SK-N-SH treated with all-trans-retinoic acid at 6 μM for 48 hours (cell line): Measurements from ENCODE around the gene AP3S2.

ENCODE experiments used
- ATAC-seq: fragments of 200-7000 bp; cut with Tn5 transposase; 3 replicates; pipeline ENCODE4 v1.9.1; 2020; ENCODE audit warnings: mild to moderate bottlenecking, moderate library complexity
- ARNTL ChIP-seq: fragments of 450-650 bp; formaldehyde crosslinking; IDR thresholded peaks from 2 replicates; pipeline ENCODE4 v1.5.0; 2020; ENCODE audit warnings: low read depth, mild to moderate bottlenecking, moderate library complexity, borderline replicate concordance
- BACH2 ChIP-seq: fragments of 250-450 bp; sonication (Bioruptor Pico); IDR thresholded peaks from 2 replicates; pipeline ENCODE4 v1.9.0; 2021; ENCODE audit warnings: mild to moderate bottlenecking, borderline replicate concordance
- CREB5 ChIP-seq: fragments of 250-450 bp; sonication (Bioruptor Pico); IDR thresholded peaks from 2 replicates; pipeline ENCODE4 v1.5.1; 2020; ENCODE audit warnings: low read depth, mild to moderate bottlenecking, moderate library complexity
- CSDC2 ChIP-seq: fragments of 250-450 bp; sonication (Bioruptor Pico); IDR thresholded peaks from 2 replicates; pipeline ENCODE4 v1.5.0; 2020; ENCODE audit warnings: mild to moderate bottlenecking, moderate library complexity
- CSRNP3 ChIP-seq: fragments of 250-450 bp; sonication (Bioruptor Pico); IDR thresholded peaks from 2 replicates; pipeline ENCODE4 v1.5.1; 2021; ENCODE audit warnings: mild to moderate bottlenecking, moderate library complexity
- GLIS3 ChIP-seq: fragments of 250-450 bp; sonication (Bioruptor Pico); IDR thresholded peaks from 2 replicates; pipeline ENCODE4 v1.5.0; 2020; ENCODE audit warnings: mild to moderate bottlenecking, moderate library complexity
- ISL1 ChIP-seq: fragments of 250-450 bp; sonication (Bioruptor Pico); IDR thresholded peaks from 2 replicates; pipeline ENCODE4 v2.1.2; 2022; ENCODE audit warnings: mild to moderate bottlenecking, moderate library complexity
- PATZ1 ChIP-seq: fragments of 250-450 bp; sonication (Bioruptor Pico); IDR thresholded peaks from 2 replicates; pipeline ENCODE4 v1.8.0; 2020; ENCODE audit warnings: mild to moderate bottlenecking, moderate library complexity, borderline replicate concordance
- POU6F1 ChIP-seq: fragments of 250-450 bp; sonication (Bioruptor Pico); IDR thresholded peaks from 2 replicates; pipeline ENCODE4 v1.8.0; 2021; ENCODE audit warnings: low read depth, mild to moderate bottlenecking, moderate library complexity, borderline replicate concordance
- PPARA ChIP-seq: fragments of 250-450 bp; sonication (Bioruptor Pico); IDR thresholded peaks from 2 replicates; pipeline ENCODE4 v1.5.0; 2020; ENCODE audit warnings: mild to moderate bottlenecking, borderline replicate concordance
- RARB ChIP-seq: fragments of 250-450 bp; sonication (Bioruptor Pico); IDR thresholded peaks from 2 replicates; pipeline ENCODE4 v1.8.0; 2021; ENCODE audit warnings: mild to moderate bottlenecking, moderate library complexity
- SNAI2 ChIP-seq: fragments of 250-450 bp; sonication (Bioruptor Pico); IDR thresholded peaks from 2 replicates; pipeline ENCODE4 v1.5.0; 2020; ENCODE audit warnings: mild to moderate bottlenecking, moderate library complexity
- TCF4 ChIP-seq: fragments of 250-450 bp; sonication (Bioruptor Pico); IDR thresholded peaks from 2 replicates; pipeline ENCODE4 v1.8.0; 2021; ENCODE audit warnings: mild to moderate bottlenecking, moderate library complexity, borderline replicate concordance
- TOX ChIP-seq: fragments of 250-450 bp; sonication (Bioruptor Pico); IDR thresholded peaks from 2 replicates; pipeline ENCODE4 v1.8.0; 2021; ENCODE audit warnings: mild to moderate bottlenecking, moderate library complexity, borderline replicate concordance
- TSHZ2 ChIP-seq: fragments of 250-450 bp; sonication (Bioruptor Pico); IDR thresholded peaks from 2 replicates; pipeline ENCODE4 v1.5.0; 2020; ENCODE audit warnings: mild to moderate bottlenecking, moderate library complexity
- ZC3H10 ChIP-seq: fragments of 250-450 bp; sonication (Bioruptor Pico); IDR thresholded peaks from 2 replicates; pipeline ENCODE4 v1.5.1; 2021; ENCODE audit warnings: mild to moderate bottlenecking, moderate library complexity
- ZFP3 ChIP-seq: fragments of 250-450 bp; sonication (Bioruptor Pico); IDR thresholded peaks from 2 replicates; pipeline ENCODE4 v1.5.0; 2020; ENCODE audit warnings: mild to moderate bottlenecking, moderate library complexity
- ZNF565 ChIP-seq: fragments of 450-650 bp; formaldehyde crosslinking; conservative IDR thresholded peaks from 2 replicates; pipeline ENCODE4 v1.5.0; 2020; ENCODE audit warnings: low read depth, mild to moderate bottlenecking, moderate library complexity
- ZNF70 ChIP-seq: fragments of 450-650 bp; formaldehyde crosslinking; IDR thresholded peaks from 2 replicates; pipeline ENCODE4 v1.5.0; 2020; ENCODE audit warnings: mild to moderate bottlenecking, moderate library complexity
- ZNF8 ChIP-seq: fragments of 450-650 bp; formaldehyde crosslinking; IDR thresholded peaks from 2 replicates; pipeline ENCODE4 v1.5.0; 2020; ENCODE audit warnings: mild to moderate bottlenecking, moderate library complexity

Gene AP3S2

GRCh38 chr15:89822611-89822950, 71.2 kb downstream of the AP3S2 start:
- TF ChIP-seq CSRNP3 (CRISPR knock-in tag) (no peak), PPARA (no peak), SNAI2 (CRISPR knock-in tag) (no peak), TOX (CRISPR knock-in tag) (no peak), CREB5 (no peak), RARB (CRISPR knock-in tag) (no peak), TSHZ2 (CRISPR knock-in tag) (no peak), TCF4 (CRISPR knock-in tag) (no peak), POU6F1 (CRISPR knock-in tag) (no peak), ZFP3 (CRISPR knock-in tag) (no peak), PATZ1 (CRISPR knock-in tag) (no peak), ZNF8 (CRISPR knock-in tag) (no peak), ZNF70 (CRISPR knock-in tag) (no peak), CSDC2 (CRISPR knock-in tag) (no peak), GLIS3 (no peak)
- ATAC-seq = no peak

GRCh38 chr15:89822026-89822425, 71.8 kb downstream of the AP3S2 start:
- TF ChIP-seq GLIS3 (no peak), BACH2 (CRISPR knock-in tag) (no peak), ZC3H10 (no peak), ZFP3 (CRISPR knock-in tag) (no peak), ISL1 (no peak), POU6F1 (CRISPR knock-in tag) (no peak), TOX (CRISPR knock-in tag) (no peak)
- no peak for ATAC-seq

GRCh38 chr15:89820666-89821611, 72.9 kb downstream of the AP3S2 start:
- peak; percentile 41 for ATAC-seq
- no peak for TF ChIP-seq ARNTL (CRISPR knock-in tag)
- TF ChIP-seq CSDC2 (CRISPR knock-in tag) = no peak
- TF ChIP-seq TOX (CRISPR knock-in tag) = no peak
- no peak for TF ChIP-seq RARB (CRISPR knock-in tag)
- TF ChIP-seq POU6F1 (CRISPR knock-in tag) = no peak
- TF ChIP-seq ZNF565 (CRISPR knock-in tag) = no peak
- TF ChIP-seq ZFP3 (CRISPR knock-in tag) = no peak
- TF ChIP-seq ZNF70 (CRISPR knock-in tag) = no peak
- TF ChIP-seq BACH2 (CRISPR knock-in tag) = no peak
- no peak for TF ChIP-seq GLIS3
- TF ChIP-seq SNAI2 (CRISPR knock-in tag) = no peak
